Thoracic aorta (tissue), 2 donors: ENCODE results near the gene MYL6. TPM values are rescaled to one million over a fixed set of nuclear protein-coding genes. Genes with fewer than 3 reads are reported as not detected.
A peak's percentile ranks its signal among the peaks of the same experiment; 100 is the strongest.
"Not testable (repeated sequence)": the region's sequence is repeated elsewhere in the genome, so short reads cannot be mapped to it uniquely, and the experiment has no call there.

Source experiments
- ATAC-seq: fragments of 150-250 bp; one replicate; pipeline ENCODE4 v1.8.0; 2017; ENCODE audit warnings: low read depth; ENCODE audit not compliant: insufficient number of reproducible peaks, low FRiP score
- DNase-seq: peaks from one replicate; pipeline ENCODE4 v3.0.0-alpha.2; 2020; ENCODE audit warnings: low spot score
- H3K27ac ChIP-seq, 2 donors: fragments of 200-600 bp; sonication (generic); 1 replicate in 1 of 2; 2 replicates in 1 of 2; pipeline ENCODE4 v1.5.1; 2016; ENCODE audit warnings: mild to moderate bottlenecking in 2 of 2, moderate library complexity in 2 of 2
- H3K27me3 ChIP-seq: fragments of 200-600 bp; sonication (generic); replicated peaks from 2 replicates; pipeline ENCODE4 v1.6.0; 2016; ENCODE audit warnings: mild to moderate bottlenecking; ENCODE audit not compliant: insufficient read depth
- H3K36me3 ChIP-seq: fragments of 200-600 bp; sonication (generic); one replicate; pipeline ENCODE4 v1.5.1; 2016
- H3K4me1 ChIP-seq, 2 donors: fragments of 200-600 bp; sonication (generic); 1 replicate in 1 of 2; 2 replicates in 1 of 2; pipeline versions ENCODE4 v1.5.1 to v1.6.0; 2016; ENCODE audit warnings: low read depth in 2 of 2, mild to moderate bottlenecking in 1 of 2; ENCODE audit not compliant: control insufficient read depth in 1 of 2
- H3K4me3 ChIP-seq: fragments of 200-600 bp; sonication (generic); 2 replicates; pipeline ENCODE4 v1.5.1; 2016; ENCODE audit warnings: mild to moderate bottlenecking
- H3K9me3 ChIP-seq: fragments of 200-600 bp; sonication (generic); 2 replicates; pipeline ENCODE4 v1.5.1; 2016
- CTCF ChIP-seq: fragments of 200-600 bp; sonication (generic); IDR thresholded peaks from one replicate; pipeline ENCODE4 v1.5.1; 2019; ENCODE audit warnings: antibody characterized with exemption
- total RNA-seq, 2 donors: library from RNA; depleted of rRNA; stranded (reverse); fragments of >200 nt; gene quantifications; one replicate each; pipeline versions ENCODE4 v1.1.0 to v1.2.3, GENCODE V29; 2016

MYL6 gene
- total RNA-seq, 2 donors from 2014 or later, result 1,762 to 3,064 TPM

DNA sequence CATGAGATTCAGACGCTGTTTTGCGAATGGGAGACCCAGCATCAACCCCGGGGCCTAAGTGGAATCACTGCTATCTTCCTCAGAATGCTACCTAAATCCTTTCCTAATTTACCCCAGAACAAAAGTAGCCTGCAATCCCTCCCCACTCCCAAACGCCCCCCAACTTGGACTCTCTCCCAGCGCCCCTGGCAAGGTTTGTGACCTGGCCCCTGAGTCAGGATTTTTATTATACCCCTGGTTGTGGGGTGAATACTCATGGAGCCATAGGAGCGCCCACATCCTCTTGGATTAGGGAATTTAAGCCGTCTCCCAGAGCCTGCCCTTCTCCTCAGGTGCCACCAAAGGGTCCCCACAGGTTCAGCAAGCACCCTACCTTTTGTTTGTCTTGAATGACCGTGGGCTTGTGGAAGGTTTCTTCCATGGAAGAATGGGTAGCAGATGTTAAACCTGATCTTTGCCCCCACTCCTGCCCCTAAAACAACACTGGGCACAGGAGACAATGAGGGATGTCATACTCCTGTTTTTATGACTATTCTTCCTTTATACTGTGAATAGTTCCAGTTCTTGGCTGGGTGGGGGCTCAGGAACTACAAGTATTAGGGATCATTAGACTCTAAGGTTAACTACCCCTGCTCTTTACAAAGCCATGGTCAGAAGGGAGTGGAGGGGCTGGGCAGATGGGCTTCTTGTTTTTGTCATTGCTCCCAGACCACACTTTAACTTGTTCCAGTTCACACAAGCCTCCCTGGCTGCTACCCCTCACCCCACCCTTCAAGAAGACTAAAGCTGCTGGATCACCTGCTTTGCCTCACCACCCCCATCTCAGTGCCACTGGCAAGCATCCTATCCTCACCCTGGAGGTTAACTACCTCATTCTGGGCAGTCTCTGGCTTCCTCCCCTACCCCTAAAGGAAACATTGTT lies 5.1 kb upstream of the MYL6 start:
- peak; percentile 1 for ATAC-seq
- no peaks in the 10 kb centered on the region for H3K27me3 ChIP-seq
- no peak for TF ChIP-seq CTCF
- no peaks in the 10 kb centered on the region for H3K36me3 ChIP-seq
- no peak for DNase-seq
- H3K4me3 ChIP-seq, result peak overlapping the region; percentile 87
- peak overlapping the region; percentile 88 to 92 for H3K27ac ChIP-seq
- H3K9me3 ChIP-seq, result no peaks in the 10 kb centered on the region
- peaks cover 14 to 28% of the 10 kb centered on the region in 2 donors for H3K4me1 ChIP-seq

- no peaks in the 10 kb centered on the region for H3K36me3 ChIP-seq
- no peaks in the 10 kb centered on the region for H3K27me3 ChIP-seq
- no peak overlapping the region for H3K4me3 ChIP-seq
- no peak for TF ChIP-seq CTCF
- H3K9me3 ChIP-seq, result no peaks in the 10 kb centered on the region
- no peak for ATAC-seq
- no peak overlapping the region for H3K27ac ChIP-seq
- no peak for DNase-seq
- H3K4me1 ChIP-seq, result peaks cover 14 to 28% of the 10 kb centered on the region in 2 donors
Measured at GRCh38 chr12:56153678-56154065, 4.5 kb upstream of the MYL6 start.

DNA sequence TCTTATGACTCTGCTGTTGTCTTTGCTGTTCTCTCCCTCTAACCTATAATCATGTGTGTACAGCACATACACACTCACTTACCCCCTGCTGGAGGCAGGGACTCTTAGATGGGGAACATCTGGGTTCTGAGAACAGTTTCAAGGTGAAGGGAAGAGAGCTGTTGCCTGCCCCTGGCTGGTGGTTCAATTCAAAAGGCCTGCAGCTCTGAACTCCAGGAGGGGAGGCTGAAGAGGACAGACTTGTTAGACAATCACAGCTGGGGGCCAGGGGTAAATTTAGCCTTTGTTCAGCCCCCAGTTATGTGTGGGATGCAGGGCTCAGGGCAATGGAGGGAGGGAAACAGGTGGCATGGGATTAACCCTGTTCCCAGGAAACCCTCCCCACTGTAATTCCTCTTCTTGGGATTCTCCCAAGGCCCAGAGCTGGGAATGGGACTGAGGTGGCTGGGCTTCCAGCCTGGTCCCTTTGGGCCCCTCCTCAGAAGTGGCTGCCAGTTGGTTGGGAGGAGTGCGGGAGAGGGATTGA lies 3.9 kb upstream of the MYL6 start:
- no peak for ATAC-seq
- Histone ChIP-seq H3K4me1 (peaks cover 14 to 28% of the 10 kb centered on the region in 2 donors), H3K4me3 (no peak overlapping the region), H3K36me3 (no peaks in the 10 kb centered on the region), H3K27ac (no peak overlapping the region), H3K9me3 (no peaks in the 10 kb centered on the region), H3K27me3 (no peaks in the 10 kb centered on the region)
- DNase-seq, result no peak
- TF ChIP-seq CTCF, result no peak

DNA sequence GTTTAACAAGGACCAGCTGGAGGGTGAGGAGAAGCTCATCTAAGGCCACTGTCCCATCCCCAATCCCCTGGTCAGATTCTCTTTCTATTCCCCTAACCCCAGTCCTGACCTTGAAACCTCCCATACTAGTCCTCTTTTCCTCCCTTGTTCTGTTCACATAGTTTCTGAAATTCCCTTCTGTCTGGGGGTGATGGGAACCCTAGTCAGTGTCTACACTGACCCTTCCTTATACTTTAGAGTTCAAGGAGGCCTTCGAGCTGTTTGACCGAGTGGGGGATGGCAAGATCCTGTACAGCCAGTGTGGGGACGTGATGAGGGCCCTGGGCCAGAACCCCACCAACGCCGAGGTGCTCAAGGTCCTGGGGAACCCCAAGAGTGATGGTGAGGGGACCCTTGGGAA lies 3.3 kb upstream of the MYL6 start:
- H3K36me3 ChIP-seq, result peaks cover 4% of the 10 kb centered on the region
- no peak for TF ChIP-seq CTCF
- DNase-seq (no peak), ATAC-seq (no peak)
- H3K4me3 ChIP-seq, result no peak overlapping the region
- H3K9me3 ChIP-seq, result no peaks in the 10 kb centered on the region
- H3K27me3 ChIP-seq, result no peaks in the 10 kb centered on the region
- no peak overlapping the region for H3K27ac ChIP-seq
- H3K4me1 ChIP-seq, result peaks cover 14 to 32% of the 10 kb centered on the region in 2 donors

GRCh38 chr12:56155256-56155845 lies 2.8 kb upstream of the MYL6 start:
- Histone ChIP-seq H3K27ac (no peak overlapping the region), H3K4me1 (peaks cover 14 to 37% of the 10 kb centered on the region in 2 donors), H3K9me3 (no peaks in the 10 kb centered on the region), H3K36me3 (peaks cover 9% of the 10 kb centered on the region), H3K27me3 (no peaks in the 10 kb centered on the region), H3K4me3 (no peak overlapping the region)
- ATAC-seq (no peak), DNase-seq (no peak)
- TF ChIP-seq CTCF, result no peak

DNA sequence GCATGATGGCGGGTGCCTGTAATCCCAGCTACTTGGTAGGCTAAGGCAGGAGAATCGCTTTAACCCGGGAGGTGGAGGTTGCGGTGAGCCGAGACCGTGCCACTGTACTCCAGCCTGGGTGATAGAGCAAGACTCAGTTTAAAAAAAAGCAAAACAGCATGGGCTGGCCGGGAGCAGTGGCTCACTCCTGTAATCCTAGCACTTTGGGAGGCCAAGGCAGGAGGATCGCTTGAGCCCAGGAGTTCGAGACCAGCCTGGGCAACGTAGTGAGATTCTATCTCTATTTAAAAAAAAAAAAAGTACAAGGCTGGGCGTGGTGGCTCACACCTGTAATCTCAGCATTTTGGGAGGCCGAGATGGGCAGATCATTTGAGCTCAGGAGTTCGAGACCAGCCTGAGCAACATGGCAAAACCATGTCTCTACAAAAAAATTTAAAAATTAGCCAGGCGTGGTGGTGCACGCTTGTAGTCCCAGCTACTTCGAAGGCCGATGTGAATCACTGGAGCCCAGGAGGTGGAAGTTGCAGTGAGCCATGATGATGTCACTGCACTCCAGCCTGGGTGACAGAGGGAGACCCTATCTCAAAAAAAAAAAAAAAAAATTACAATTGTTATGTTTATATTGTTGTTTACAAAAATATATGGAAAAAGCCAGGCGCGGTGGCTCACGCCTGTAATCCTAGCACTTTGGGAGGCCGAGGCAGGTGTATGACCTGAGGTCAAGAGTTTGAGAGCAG lies 1.5 kb upstream of the MYL6 start:
- ATAC-seq, DNase-seq: not testable (repeated sequence)
- H3K4me1 ChIP-seq, result peaks cover 23 to 45% of the 10 kb centered on the region in 2 donors

More for the DNA sequence above, 1.5 kb upstream of the MYL6 start:
- not testable (repeated sequence) for H3K27me3 ChIP-seq, H3K9me3 ChIP-seq
- peak overlapping the region; percentile 83 to 85 for H3K27ac ChIP-seq
- H3K4me3 ChIP-seq, result peak overlapping the region; percentile 81
- peaks cover 22% of the 10 kb centered on the region for H3K36me3 ChIP-seq
